Suprapubic skin (tissue), 3 donors: ENCODE results near the gene TMCC1.

ENCODE experiments used
- POLR2A ChIP-seq, 2 donors: fragments of 450-650 bp; IDR thresholded peaks; one replicate each; pipeline ENCODE4 v1.6.1; 2017; ENCODE audit warnings: antibody characterized with exemption in 2 of 2, mild to moderate bottlenecking in 2 of 2, moderate library complexity in 2 of 2
- TF ChIP-seq, protein P1 (sequence below), 2 donors: fragments of 200-600 bp in 1 of 2; fragments of 450-650 bp in 1 of 2; sonication (generic) in 1 of 2; IDR thresholded peaks; one replicate each; pipeline ENCODE4 v1.5.1; 2016 to 2019; ENCODE audit warnings: antibody characterized with exemption in 2 of 2, mild to moderate bottlenecking in 1 of 2, moderate library complexity in 1 of 2

DNA sequence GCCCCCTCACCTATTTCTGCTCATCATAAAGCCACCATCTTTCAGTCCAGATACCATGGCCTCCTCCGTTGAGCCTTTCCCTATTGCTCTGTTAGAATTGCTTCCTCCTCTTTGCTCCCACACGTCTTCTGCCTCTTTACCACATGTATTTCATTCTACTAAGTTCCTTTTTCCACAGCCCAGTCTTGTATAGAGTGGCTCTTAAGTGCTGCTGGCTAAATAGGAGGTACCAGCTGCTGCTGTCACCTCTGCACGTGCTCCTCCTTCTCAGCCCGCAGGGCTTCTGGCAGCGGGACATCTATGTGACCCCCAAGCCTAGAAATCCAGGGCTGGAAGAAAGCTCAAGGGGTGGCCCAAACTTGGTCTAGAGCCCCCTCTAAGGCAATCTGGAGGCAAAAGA lies 248.2 kb downstream of the TMCC1 start:
- TF ChIP-seq, protein P1, sequence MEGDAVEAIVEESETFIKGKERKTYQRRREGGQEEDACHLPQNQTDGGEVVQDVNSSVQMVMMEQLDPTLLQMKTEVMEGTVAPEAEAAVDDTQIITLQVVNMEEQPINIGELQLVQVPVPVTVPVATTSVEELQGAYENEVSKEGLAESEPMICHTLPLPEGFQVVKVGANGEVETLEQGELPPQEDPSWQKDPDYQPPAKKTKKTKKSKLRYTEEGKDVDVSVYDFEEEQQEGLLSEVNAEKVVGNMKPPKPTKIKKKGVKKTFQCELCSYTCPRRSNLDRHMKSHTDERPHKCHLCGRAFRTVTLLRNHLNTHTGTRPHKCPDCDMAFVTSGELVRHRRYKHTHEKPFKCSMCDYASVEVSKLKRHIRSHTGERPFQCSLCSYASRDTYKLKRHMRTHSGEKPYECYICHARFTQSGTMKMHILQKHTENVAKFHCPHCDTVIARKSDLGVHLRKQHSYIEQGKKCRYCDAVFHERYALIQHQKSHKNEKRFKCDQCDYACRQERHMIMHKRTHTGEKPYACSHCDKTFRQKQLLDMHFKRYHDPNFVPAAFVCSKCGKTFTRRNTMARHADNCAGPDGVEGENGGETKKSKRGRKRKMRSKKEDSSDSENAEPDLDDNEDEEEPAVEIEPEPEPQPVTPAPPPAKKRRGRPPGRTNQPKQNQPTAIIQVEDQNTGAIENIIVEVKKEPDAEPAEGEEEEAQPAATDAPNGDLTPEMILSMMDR (IDR thresholded peaks at IDR 0.05): no peak
- TF ChIP-seq POLR2A (IDR thresholded peaks at IDR 0.05): no peak
